HG02759 (cell line): ENCODE measurements around the gene SKIC8.

Experiments used
- ATAC-seq: cut with Tn5 transposase; IDR thresholded peaks from one replicate; pipeline ENCODE4 v1.9.1; 2021; ENCODE audit warnings: mild to moderate bottlenecking, moderate library complexity; ENCODE audit not compliant: unreplicated experiment

The SKIC8 gene

DNA sequence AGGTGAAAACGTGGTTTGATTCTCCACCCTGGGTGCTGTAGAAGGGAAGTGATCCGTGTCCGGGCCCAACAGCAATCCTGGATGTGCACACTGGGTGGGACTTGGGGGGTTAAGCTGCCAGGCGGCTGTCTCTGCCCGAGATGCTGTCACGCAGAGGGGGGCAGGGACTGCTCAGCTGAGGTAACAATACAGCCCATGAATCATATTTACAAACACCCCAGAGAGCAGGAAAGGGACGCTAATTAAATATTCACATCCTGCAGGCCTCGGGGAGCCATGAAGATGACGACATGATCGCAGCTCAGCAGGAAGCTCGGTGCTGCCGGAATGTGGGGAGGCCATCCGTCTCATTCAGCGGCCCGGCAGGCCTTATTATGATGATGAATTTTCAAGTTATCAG is 22.8 kb upstream of the SKIC8 start:
- ATAC-seq: no peak

DNA sequence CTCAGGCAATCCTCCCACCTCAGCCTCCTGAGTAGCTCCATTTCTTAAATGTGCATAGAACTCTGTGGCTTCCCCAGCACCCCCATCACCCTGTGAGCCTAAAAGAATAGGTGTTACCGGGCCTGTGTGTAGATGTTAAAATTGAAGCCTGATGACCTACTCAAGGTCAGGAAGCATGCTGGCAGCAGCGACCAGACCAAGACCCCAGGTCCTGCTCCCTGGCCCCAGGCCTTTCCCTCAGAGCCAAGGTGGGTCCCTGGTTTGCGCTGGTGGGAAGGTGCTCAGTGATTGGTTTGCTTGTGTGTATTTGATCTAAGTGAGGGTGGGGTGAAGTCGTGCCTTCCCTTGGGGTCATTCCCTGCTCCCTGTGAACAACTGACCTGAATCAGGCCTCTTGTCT is 22.4 kb upstream of the SKIC8 start:
- no peak for ATAC-seq

DNA sequence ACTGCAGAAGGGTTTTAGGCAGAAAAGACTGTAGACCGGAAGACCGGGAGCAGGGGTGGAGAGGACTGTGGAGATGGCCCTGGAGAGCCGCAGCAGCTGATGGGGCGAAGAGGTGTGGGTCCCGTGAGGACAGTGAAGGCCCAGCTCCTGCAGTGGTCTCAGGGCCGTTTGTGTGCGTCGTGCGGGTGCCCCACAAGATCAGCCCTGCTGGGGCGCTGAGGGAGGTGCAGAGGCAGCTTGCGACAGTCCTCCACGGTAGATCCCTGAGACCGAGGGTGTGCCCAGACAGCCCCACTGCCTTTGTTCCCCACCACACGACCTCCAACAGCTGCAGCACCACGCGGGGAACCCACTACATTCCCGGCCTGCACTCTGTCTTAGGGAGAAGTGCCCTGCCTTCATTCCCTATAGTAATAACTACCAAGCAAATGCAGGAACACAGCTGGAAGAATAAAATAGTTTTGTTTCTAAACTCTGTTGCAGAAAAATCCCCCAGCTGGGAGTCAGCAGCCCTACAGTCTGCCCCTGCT is 21.7 kb upstream of the SKIC8 start:
- ATAC-seq: no peak

DNA sequence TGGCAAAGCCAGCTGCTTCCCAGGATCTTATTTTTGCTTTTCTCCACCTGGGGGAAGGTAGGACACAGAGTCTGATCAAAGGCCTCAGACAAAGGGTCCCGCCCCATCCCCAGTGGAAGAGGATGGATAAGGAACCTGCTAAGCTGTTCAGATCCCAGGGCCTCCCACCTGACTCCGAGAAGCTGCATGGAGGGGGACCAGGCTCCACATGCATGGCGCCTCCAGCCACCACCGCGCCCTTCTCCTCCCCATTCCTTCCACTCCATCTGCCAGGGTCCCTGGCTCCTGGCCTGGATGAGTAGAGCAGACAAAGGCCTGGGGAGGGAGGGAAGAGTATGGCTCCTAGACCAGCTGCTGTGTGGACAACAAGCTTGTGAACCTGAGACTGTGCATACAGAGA is 20.8 kb upstream of the SKIC8 start:
- no peak for ATAC-seq

DNA sequence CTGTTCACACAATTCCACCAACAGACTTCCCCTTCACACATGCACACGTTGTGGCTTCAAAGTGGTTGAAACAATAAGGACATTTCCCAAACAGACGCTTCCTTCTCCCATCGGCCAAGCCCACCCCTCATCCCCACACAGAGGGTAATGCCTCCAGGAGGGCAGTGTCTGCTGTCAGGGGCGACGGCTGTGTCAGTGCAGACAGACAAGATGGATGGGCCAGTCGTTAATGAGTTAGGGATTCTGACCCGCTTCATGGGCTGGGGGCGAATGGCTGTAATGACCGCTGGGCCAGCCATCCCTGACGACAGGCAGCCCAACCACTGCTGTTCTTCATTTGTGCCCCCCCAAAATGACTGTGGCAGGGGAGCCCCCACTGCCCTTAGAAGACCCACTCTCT is 20.2 kb upstream of the SKIC8 start:
- ATAC-seq: no peak

DNA sequence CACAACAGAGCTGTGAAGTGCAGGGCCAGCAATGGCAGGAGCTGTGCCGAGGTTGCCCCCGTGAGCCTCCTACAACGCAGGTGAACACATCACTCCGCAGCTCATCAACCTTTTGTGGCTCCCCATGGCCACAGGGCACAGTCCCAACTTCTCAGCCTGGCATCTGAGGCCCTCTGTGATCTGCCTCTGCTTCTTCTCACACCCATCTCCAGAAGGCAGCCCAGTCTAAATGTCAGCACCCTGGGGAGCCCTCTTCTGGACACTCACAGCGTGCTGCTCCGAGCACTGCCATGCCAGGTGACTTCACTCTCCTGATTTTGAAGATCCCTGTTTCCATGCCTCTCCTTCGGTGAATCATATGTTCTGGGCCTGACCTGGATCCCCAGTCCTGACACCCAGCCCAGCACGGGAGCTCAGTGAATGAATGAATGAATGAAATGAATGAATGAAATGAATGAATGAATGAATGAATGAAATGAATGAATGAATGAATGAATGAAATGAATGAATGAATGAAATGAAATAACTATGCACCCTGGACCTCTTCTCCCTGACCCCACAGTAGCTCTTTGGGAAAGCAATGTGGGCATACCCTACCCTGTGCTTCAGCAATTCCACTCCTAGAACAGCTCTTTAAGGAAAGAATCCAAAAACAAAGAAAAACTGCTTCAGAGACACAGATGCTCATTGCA is 17.9 kb upstream of the SKIC8 start:
- no peak for ATAC-seq

DNA sequence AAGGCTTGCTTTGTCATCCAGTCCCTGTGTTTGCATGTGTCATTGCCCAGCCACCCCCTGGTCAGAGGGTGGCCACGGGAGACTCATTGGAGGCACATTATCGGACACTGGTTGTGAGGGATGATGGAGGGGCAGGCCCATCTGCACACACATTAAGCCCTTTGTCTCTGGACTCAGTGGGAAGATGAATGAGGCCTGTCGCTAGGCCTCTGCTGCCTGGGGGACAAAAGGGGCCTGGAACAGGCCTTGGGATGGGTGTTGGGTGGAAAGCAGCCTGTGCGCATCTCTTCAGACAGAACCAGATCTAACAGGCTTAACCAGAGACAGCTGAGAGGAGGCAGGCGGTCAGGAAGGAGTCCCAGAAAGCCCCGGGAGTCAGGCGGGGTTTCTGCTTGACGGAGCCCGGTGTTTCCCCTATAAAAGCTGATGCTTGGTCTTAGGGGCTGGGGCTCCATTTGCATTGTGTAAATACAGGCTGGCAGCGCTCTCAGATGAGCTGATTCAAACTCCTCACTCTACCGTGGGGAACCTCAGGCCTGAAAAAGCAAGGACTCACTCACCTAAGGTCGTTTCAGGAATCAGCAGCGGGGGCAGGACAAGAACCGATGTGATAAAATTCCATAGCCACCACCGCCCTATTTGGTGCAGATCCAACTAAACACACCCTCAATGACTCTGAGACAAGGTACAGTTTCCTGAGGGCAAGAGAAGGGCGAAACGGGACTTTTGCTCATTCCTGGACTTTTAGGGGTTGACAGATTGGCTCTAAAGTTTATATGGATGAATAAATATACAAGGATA is 17.1 kb upstream of the SKIC8 start:
- ATAC-seq: no peak

DNA sequence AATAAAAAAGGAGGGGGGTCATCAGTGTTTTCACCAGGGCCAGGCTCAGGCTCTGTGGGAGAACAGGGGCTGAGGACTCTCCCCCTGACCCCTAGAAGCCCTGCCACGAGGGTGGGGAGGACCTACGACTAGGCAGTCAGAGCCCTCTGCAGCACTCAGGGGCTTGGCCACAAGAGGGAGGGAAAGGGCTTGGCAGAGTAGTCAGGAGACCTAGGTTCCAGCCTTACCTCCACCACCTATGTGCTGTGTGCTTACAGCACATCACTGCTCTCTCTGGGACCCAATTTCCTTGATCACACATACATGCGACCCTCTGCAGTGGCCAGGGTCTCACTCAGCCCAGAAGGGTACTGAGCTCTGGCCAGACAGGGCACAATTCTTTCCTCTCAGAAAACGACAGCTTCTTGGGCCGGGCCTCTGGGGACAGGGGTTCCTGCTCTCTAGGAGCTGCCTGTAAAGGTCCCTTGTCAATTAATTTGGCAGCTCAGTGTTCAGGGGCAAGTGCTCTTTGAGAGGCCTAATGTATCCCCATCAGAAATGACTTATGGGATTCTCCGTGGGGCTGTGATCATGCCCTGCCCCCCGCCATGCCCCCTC is 16.4 kb upstream of the SKIC8 start:
- ATAC-seq: no peak

DNA sequence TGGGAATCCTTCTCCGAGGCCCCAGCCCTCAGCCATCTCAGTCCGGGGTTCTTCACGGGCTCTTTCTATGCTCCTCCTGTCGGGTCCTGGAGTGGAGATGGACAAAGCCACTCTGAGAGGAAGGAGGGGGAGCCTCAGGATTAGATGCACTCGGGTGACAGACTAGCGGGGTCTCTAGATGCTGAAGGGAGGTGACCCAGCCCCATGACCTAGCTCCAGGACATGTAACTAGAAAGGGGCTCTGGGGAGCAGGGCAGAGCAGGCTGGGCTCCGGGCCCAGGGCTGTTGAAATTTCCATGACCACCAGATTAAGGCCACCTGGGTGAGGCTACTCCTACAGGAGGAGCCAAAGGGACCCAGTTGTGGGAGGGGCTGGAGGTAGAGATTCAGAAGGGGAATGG is 14.8 kb upstream of the SKIC8 start:
- ATAC-seq: no peak

DNA sequence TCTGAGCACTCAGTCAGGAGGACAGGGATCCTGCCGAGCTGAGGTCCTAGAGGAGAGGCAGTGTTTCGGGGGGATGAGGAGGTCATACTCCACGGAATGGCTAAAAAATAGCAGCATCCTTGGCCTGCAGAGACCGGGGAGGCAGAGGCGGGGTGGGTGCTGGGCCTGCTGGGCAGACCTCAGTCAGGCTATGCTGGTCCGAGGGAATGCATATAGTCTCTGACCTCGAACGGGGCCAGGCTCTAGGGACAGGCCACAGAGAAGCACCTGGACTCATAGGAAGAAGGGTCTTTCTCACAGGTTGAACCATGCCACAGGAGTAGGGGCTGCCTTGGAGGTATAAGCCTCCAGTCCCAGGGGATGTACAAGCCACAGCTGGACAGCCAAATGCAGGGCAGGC is 14.0 kb upstream of the SKIC8 start:
- no peak for ATAC-seq

DNA sequence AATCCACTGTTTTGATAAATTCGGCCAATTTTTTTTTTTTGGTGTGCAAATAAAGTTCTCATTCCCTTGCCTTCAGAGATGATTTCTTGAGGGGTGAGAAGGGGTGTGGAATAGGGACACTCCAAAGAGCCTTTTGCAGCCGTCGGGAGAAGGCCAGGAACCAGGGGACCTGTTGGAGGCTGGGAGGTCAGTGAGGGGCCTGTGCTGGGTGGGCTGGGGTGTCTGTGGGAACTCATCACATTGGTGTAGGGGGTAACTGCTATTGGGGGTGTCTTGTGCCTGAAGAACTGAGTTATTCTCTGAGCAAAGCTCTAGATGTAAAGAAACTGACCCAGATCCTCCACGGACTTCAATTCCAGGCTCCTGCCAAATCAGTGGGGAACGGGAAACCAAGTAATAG is 13.5 kb upstream of the SKIC8 start:
- no peak for ATAC-seq

DNA sequence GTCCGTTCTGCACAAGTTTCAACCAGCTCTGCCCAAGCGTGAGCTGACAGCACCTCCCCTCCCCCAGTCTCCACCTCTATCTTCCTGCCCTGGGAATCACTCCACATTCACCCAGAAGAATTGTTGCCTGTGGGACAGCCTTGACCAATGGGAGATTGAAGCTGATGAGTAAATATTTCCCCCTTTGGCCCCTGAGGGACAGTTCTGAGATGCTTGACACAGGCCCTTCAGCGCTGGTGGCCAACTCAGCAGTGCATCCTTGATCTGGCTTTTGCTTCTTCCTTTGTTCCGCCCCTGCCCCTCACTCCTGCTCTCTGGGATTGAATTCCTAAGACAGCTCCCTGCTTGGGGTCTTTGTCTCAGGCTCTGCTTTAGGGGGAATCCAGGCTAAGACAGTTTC is 13.1 kb upstream of the SKIC8 start:
- no peak for ATAC-seq

DNA sequence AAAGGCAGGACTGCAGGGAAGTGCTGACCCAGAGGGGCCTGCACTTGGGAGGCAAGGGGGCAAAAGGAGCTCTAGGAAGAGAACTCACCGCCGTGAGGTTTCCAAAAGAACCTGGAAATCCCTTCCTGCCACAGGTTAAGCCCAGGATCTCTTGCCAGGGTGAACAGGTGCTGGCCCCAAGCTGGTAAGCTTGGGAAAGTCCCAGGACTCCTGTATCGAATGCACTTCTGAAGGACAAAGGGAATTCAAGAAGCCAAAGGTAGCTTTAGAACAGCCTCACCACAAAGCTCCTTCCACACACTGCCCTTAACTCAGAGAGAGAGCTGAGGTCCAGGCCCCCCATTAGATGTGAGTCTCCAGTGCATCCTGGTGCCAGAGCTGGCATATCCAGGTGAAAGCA is 11.9 kb upstream of the SKIC8 start:
- ATAC-seq: no peak

DNA sequence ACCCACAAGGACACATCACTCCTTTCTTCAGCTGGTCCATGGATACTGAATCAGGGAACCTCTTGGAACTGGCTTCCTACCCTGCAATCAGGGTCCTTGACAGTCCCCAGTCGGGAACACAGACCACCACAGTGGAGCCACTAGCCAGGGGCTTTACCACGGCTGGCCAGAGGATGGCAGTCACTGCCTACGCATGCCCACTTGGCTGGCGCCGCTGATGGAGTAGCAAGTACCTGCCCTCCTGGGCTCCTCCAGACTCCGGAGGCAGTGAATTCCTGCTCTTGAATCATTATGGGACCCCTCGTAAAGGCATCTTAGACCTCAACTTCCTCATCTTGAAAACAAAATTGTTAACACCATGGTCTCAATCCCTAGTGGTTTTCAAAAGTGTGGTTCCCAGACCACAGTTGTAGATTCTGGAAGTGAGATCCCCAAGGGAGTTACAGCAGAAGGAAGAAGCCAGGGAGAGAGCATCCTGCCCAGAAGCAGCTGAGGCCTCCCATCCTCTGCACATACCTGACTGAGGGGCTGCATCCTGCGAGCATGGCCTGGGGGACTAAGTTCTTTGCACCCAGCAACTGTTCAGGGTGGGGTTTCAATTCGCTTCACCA is 9.1 kb upstream of the SKIC8 start:
- no peak for ATAC-seq

DNA sequence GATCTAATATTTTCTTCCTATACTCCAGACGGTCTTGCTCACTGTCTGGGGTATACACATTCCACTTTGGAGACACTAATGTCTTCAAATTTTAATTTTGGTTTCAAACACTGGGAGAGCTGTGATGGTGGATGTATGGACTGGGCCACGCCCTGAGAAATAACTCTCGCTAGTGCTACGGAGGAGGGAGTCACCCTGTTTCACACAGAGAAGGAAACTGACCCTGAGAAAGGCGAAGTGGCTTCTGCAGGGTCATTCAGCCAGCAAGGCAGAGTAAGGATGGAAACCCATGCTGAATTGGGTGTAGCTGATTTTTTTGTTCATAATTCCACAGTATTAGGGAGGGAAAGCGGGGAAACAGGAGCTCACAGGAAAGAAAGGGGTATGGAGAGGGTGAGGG is 8.6 kb upstream of the SKIC8 start:
- ATAC-seq: no peak

DNA sequence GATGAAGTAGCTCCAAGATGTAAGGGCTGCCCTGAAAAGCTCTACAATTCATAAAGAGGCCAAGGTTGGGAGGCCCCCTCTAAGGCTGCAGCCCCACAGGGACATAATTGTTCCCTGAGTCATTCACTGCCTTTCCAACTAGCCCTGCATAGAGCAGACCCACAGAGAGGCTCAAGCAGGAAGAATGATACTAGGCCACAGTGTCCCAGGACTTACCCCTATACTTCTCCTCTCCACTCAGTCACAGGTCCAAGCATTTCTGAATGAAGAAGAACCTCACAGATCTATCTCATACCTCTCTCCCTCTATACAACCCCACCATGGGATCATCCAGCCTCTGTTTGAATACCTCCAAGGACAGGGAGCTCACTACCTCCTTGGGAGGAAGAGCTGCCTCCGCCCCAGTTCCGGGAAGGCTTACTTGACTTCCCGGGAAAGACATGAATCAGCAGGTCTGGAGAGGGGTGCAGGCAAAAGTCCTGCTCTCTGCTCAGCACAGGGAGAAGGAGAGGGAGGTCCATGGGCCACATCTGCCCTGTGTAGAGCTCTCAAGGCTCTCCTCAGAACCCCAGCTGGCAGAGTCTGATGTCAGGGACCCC is 6.9 kb upstream of the SKIC8 start:
- ATAC-seq: no peak

DNA sequence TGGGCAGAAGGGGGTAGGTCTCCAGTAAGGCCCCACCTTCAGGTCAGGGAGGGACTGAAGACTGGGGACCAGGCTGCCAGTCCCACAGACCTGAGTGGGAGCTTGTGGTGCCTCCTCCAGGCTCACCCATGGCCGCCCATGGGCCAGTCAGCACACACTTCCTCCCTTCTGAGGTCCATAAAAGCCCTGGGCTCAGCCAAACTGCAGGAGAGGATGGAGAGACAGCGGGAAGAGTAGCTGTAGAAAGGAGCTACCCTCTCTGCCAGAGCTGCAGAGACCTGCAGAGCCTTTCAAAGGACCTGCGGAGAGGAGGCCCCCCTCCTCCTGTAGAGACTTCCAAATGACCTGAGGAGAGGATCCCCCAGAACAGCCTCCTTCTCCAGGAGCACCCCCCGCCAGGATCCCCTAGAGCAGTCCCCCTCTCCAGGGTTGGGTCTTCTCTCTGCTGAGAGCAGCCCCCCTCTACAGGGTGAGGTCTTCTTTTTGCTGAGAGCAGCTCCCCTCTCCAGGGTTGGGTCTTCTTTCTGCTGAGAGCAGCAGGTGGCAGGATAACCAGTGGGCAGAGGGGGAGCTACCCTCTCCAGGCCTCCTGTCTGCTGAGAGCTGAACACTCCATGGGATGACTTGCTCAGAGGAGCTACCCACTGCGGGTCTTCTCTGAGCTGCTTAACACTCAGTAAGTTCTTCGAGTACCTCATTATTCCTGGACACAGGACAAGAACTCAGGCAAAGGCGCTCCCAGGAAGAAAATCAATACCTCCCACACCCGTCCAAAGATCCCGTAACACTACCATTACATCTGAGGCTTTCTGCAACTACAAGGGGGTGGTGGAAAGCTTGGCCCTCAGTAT is 5.0 kb upstream of the SKIC8 start:
- no peak for ATAC-seq

DNA sequence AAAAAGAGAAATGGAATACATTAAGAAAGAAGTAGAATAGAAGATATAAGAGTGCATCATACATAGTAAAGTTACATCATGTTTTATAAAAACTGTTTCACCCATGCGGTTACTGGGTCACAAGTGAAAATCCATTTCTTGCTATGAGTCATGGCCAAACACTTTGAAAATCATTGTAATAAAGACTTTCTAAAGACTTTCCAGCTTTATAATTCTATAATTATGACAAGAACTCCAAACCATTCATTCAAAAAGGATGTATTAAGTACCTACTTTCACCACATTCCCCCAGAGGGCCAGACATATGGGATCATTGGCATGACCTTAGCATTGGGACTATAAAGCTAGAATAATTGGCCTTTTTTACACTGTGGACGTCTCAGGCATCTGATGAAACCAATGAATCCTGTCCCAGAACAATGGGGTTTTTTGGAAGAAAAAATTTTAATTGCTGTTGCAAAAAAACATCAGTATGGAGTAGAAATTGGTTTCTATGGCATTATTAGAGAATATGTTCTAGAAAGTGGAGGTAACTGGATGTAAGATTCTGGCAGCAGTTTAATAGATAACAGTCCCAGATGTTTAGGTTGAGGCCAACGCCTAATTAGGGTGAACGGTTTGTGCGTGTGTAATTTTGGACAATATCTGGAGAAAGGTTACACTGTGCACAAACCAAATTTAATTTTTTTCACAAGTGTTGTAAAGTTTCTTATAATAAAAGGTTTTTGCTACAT is 3.3 kb upstream of the SKIC8 start:
- no peak for ATAC-seq

DNA sequence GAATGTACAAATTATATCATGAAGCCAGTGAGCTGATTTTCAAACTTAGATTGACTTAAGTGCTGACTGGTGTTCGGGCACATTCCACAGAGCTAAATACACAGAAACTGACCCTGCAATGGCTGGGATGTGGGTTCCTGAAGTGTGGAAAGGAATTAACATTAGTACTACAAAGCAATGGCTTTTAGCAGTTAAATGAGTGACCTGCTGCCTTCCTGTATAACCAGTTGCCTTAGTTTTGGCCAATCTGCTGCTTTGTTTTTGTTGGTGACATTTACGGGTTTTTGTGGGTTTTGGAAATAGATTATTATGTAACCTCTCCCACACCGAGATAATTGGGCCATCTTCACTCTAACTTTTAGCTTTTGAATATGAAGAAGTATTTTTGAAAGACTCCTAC is 2.4 kb upstream of the SKIC8 start:
- ATAC-seq: no peak

DNA sequence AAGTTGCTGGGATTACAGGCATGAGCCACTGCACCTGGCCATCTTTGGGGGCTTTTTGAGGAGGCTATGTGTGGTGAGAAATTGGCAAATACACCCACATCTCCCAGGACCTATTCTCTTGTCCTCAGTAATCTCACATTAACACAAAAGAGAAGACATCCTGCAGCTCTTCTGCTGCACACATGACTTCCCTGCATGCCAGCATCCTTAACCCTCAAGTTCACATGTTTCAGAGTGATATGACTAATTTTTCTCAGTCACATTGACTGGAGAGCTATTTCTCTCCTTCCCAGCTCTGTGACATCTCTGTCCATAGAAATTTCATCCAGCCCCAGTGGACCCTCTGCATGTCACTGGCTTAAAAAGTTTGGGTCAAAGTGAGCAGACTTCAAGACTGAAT is 1.9 kb upstream of the SKIC8 start:
- ATAC-seq: no peak
